Loucy (cell line): ENCODE results near the gene NID2.

ENCODE experiments used
- CTCF ChIP-seq: fragments of 200-600 bp; sonication (generic); conservative IDR thresholded peaks from 2 replicates; pipeline ENCODE4 v1.5.1; 2014; ENCODE audit warnings: mild to moderate bottlenecking, antibody characterized with exemption, low read length
- EZH2phosphoT487 ChIP-seq: fragments of 200-600 bp; IDR thresholded peaks from 2 replicates; pipeline ENCODE4 v1.6.1; 2018; ENCODE audit warnings: antibody characterized with exemption, mild to moderate bottlenecking, moderate library complexity, borderline replicate concordance

DNA sequence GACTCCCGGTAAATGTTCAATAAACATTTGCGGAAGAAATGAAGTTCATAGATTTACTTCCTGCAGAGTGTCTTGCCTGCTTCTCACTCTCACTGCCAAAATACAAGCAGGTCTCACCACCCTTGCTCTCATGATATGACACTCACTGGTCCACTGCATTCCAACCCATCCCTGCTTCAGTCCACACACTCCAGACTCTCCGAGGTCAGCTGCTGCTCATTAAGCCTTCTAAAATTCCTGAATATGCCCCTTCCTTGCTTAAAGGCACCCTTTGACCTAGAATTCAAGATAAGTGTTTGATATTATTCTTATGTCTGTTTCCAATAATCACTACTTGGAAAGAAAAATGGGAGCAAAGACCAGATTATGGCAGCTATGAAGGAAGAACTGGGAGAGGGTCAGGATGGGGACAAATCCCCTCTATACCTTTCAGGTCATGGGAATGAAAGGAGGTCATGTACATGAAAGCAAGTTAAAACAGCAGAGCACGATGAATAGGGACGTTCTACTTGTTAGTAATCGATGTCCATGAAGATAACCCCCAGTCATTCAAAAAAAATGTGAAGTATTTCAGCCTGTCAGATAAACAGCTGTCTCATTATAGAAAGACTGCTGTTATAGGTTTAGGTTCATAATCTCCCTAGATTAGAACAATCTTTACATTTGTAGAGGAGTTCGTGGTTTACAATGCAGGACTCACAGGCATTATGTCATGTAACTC lies 10.5 kb upstream of the NID2 start:
- TF ChIP-seq CTCF (no peak), EZH2phosphoT487 (no peak)
